D721Med (cell line): Measurements from ENCODE around the gene EIF6.

Experiments used
- DNase-seq: peaks from one replicate; pipeline ENCODE4 v3.0.0; 2011; ENCODE audit warnings: low spot score; ENCODE audit not compliant: insufficient read length
- FAIRE-seq: peaks from 2 replicates; lab custom pipeline; 2011; peaks lifted over from hg19 to GRCh38; lab: Jason Lieb, UNC
- CTCF ChIP-seq: IDR thresholded peaks from 2 replicates; pipeline ENCODE4 v1.5.1; 2012; ENCODE audit warnings: mild to moderate bottlenecking, control low read depth; ENCODE audit not compliant: insufficient read depth; ENCODE audit errors: missing control alignments

Gene EIF6

GRCh38 chr20:35293303-35294292, 9.0 kb upstream of the EIF6 start:
- no peak for FAIRE-seq
- no peak for DNase-seq
- no peak for TF ChIP-seq CTCF

- DNase-seq: no peak
- no peak for FAIRE-seq
- no peak for TF ChIP-seq CTCF
These were observed 8.1 kb upstream of the EIF6 start for GRCh38 chr20:35292504-35293285.

GRCh38 chr20:35291654-35292503, 7.3 kb upstream of the EIF6 start, which contains the start of gene FAM83C:
FAM83C (minus strand) TSS chr20:35292425; CDS start chr20:35292304, 121 bp downstream.
- TF ChIP-seq CTCF: no peak
- no peak for DNase-seq
- FAIRE-seq: no peak

GRCh38 chr20:35290887-35291417, 6.4 kb upstream of the EIF6 start:
- TF ChIP-seq CTCF: no peak
- FAIRE-seq: no peak
- no peak for DNase-seq

GRCh38 chr20:35290186-35290886, 5.8 kb upstream of the EIF6 start:
- DNase-seq: no peak
- no peak for FAIRE-seq
- no peak for TF ChIP-seq CTCF
